GM10847 (cell line): Measurements from ENCODE around the gene RERG.

Experiments used
- POLR2A ChIP-seq: IDR thresholded peaks from 2 replicates; pipeline ENCODE4 v1.6.1; 2011; ENCODE audit not compliant: insufficient read length; ENCODE audit errors: extremely low read depth

Gene RERG

DNA sequence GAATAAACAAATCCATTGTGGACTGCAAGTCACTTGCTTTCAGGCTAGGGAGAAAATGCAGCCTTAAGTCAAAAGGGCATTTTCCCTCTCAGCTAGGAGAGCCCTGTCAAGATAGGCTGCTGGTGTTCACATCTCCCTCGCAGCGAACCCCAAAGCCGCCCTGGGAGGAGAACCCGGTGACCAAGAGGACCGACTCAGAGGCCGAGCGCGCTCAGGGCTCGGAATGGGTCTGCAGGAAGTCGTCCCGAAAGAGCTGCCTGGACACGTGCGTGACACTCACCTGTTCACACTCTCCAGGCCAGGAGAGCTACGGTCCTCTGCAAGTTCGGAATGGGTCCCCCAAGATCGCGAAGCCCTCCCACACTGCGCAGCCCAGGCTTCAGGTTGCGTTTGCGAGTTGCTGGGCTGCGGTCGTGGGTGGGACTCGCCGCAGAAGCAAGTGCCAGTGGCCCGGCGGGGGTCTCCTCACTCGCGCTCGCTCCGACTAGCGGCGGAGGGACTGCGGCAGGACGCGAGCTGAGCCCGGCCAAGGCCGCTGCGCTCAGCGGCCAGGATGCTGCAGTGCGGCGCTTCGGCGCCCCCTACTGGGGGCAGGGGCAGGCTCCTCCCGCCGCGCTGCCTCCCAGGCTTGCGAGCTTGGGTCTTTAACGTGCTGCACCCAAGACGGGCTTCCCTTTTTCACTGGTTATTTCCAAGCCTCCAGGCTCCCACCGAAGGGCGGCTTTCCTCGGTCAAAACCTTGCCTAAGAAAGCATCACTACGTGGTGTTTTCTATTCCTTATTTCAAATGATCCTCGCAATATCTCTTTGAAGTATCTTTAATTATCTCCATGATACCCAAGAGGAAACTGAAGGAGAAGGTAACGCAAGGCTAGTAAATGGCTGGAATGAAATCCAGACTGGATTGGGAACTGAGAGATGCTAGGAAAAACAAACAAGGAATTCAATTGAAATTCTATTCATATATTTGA, at the start of gene RERG:
RERG (minus strand) TSS at position 503 of the 971 bp plus-strand sequence. CDS start 3,928 bp downstream, outside the sequence.
- TF ChIP-seq POLR2A = no peak

- TF ChIP-seq POLR2A = no peak
Observed at GRCh38 chr12:15270591-15270990, 49.4 kb upstream of the RERG start.

- no peak for TF ChIP-seq POLR2A
Observed at GRCh38 chr12:15268927-15269552, 47.8 kb upstream of the RERG start.

GRCh38 chr12:15268309-15268708, 47.1 kb upstream of the RERG start:
- no peak for TF ChIP-seq POLR2A

- no peak for TF ChIP-seq POLR2A
Observed at GRCh38 chr12:15265875-15266274, 44.7 kb upstream of the RERG start.

GRCh38 chr12:15256761-15257160, 35.5 kb upstream of the RERG start:
- no peak for TF ChIP-seq POLR2A

- no peak for TF ChIP-seq POLR2A
Observed at GRCh38 chr12:15253990-15254389, 32.8 kb upstream of the RERG start.

DNA sequence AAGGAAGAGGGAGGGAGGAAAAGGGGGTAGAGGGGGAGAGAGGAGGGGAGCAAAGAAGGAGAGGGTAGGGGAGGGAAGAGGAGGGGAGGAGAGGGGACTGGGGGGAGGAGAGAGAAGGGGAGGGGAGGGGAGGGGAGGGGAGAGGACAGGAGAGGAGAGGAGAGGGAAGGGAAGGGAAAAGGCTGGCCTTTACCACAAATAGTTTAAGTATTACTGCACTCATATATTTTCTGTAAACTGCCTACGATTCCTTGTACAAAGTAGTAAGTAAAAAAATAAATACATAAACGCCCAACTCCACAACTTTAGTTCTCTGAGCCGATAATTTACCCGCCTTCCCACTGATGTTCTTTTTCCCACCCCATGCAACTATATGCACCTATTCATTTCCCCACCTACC, 23.7 kb upstream of the RERG start:
- TF ChIP-seq POLR2A = no peak

- no peak for TF ChIP-seq POLR2A
Observed at GRCh38 chr12:15244341-15244740, 23.1 kb upstream of the RERG start.

DNA sequence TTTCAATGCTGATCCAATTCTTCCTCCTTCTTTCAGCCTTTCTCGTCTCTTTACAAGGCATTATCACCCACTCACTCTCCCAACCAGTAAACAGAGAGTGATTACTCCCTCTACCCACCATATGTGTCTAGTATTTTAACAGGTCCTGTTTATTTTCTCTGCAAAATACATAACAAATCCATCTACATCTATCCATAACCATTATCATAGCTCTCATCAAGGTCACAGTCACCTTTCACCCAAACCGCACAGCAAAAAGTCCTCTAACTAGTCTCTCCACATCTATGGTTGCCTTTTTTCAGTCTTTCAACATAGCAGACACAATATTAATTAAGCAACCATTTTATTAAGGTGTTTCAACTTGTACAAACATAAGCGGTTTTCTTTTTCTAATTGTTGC, 21.9 kb upstream of the RERG start:
- TF ChIP-seq POLR2A = no peak

GRCh38 chr12:15240898-15241297, 19.7 kb upstream of the RERG start:
- TF ChIP-seq POLR2A = no peak

GRCh38 chr12:15234508-15234907, 13.3 kb upstream of the RERG start:
- no peak for TF ChIP-seq POLR2A

DNA sequence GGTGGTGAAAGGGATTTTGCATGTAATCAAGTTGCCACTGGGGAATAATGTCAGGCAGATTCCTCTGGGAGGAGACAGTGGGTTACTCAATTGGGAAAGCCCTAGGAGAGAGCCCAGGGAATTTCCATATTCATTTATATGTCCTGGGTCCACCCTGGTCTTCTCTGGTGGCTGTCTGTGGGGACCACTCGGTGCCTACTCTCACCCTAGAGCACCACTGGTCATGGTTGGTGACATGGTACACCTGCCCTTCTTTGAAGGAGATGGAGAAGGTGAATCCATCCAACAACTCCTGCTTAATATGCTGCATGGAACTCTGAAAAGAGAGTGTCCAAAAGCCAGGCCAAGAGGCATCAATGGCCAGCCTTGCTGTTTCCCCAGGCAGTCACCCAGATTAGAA, 12.8 kb upstream of the RERG start:
- TF ChIP-seq POLR2A = no peak

GRCh38 chr12:15232959-15233358, 11.7 kb upstream of the RERG start:
- TF ChIP-seq POLR2A = no peak

DNA sequence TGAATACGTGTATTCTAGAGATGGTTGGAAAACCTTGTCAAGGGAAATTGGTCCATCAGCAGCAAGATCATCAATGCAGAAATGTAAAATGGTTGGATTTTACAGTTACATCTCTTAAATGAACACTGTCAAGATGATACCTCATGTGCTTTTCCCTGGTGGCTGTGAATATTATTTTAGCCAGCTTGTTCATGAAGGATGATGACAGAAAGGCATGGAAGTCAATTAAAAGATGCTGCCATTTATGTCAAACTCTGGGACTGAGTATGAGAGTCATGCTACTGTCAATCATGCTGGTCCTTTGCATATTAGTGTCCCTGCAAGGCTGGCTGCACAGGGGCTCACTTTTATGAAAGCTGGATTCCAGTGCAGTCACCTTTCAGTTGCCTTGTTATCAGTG, 10.3 kb upstream of the RERG start:
- TF ChIP-seq POLR2A = no peak

GRCh38 chr12:15230751-15231150, 9.5 kb upstream of the RERG start:
- no peak for TF ChIP-seq POLR2A

GRCh38 chr12:15230137-15230536, 8.9 kb upstream of the RERG start:
- TF ChIP-seq POLR2A = no peak
